AG09319 (cell line): ENCODE data around the gene TMEM45A.

Source experiments
- DNase-seq: peaks from one replicate; pipeline ENCODE4 v3.0.0-alpha.2; 2010; ENCODE audit warnings: low read depth; ENCODE audit errors: extremely low read depth
- TF ChIP-seq, protein P1 (sequence below): IDR thresholded peaks from 2 replicates; pipeline ENCODE4 v1.5.1; 2011; ENCODE audit warnings: low read depth, mild to moderate bottlenecking, inconsistent platforms, low read length, moderate library complexity

The TMEM45A gene

DNA sequence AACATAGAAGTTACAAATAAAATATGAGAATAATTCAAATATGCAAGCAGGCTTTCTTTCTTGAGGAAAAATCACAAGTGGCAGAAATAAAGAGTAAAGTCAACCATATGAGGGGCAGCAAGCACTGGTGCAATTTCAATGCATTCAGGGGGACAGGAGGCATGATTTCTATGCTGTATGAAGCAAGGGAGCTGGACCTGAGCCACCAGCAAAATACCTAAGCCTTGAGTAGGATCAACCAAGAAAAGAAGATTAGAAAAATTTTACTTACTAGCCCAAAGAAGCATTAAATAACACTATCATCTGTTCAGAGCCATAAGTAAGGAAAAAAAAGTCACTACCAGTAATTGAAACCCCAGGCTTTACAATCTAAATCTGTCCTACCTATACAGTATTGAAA lies 123.3 kb downstream of the TMEM45A start:
- DNase-seq = no peak
- TF ChIP-seq, protein P1, sequence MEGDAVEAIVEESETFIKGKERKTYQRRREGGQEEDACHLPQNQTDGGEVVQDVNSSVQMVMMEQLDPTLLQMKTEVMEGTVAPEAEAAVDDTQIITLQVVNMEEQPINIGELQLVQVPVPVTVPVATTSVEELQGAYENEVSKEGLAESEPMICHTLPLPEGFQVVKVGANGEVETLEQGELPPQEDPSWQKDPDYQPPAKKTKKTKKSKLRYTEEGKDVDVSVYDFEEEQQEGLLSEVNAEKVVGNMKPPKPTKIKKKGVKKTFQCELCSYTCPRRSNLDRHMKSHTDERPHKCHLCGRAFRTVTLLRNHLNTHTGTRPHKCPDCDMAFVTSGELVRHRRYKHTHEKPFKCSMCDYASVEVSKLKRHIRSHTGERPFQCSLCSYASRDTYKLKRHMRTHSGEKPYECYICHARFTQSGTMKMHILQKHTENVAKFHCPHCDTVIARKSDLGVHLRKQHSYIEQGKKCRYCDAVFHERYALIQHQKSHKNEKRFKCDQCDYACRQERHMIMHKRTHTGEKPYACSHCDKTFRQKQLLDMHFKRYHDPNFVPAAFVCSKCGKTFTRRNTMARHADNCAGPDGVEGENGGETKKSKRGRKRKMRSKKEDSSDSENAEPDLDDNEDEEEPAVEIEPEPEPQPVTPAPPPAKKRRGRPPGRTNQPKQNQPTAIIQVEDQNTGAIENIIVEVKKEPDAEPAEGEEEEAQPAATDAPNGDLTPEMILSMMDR = no peak

DNA sequence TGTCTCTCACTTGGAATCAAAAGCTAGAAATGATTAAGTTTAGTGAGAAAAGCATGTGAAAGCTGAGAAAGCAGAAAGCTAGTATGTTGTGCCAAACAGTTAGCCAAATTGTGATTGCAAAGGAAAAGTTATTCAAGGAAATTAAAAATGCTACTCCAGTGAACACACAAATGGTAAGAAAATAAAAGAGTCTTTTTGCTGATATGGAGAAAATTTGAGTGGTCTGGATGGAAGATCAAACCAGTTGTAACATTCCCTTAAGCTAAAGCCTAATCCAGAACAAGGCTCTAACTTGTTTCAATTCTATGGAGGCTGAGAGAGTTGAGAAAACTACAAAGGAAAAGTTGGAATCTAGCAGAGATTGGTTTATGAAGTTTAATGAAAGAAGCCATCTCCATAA lies 128.8 kb downstream of the TMEM45A start:
- DNase-seq = no peak
- TF ChIP-seq, protein P1 = no peak
